Liver (tissue), 5 donors: ENCODE data around the gene DROSHA. TPM values are rescaled to one million over a fixed set of nuclear protein-coding genes. Genes with fewer than 3 reads are reported as not detected.

Experiments
- polyA plus RNA-seq, 2 donors: library from polyadenylated mRNA; stranded (reverse) in 1 of 2; unstranded in 1 of 2; fragments of 200-250 nt in 1 of 2; fragments of >200 nt in 1 of 2; fragmentation: Nextera tagmentation in 1 of 2; extraction: Ambion mirVana in 1 of 2; gene quantifications; one replicate each; pipeline versions ENCODE4 v1.2.1 to v1.2.3, GENCODE V29; 2013 to 2015
- small RNA-seq: library from RNA; depleted of rRNA; stranded (forward); fragments of <200 nt; gene quantifications from one replicate; pipeline ENCODE3, GENCODE V24; 2014
- total RNA-seq, 2 donors: library from RNA; depleted of rRNA; stranded (reverse); fragments of >200 nt; gene quantifications; one replicate each; pipeline ENCODE4 v1.2.3, GENCODE V29; 2014
- donor health status: healthy.
- donor health status: healthy.
- donor health status: healthy.

DROSHA gene
- total and polyA plus RNA-seq, 4 donors = 8.2 to 25.4 (median 15.4) TPM

Small RNA genes within 50 kb of the gene (small RNA-seq; reads per million reads assigned to genes)
- gene RF00019 = not detected

Other genes starting within 250 kb of the DROSHA start
- gene C5orf22, start 208 bp upstream of the DROSHA start, total RNA-seq = 10 to 100 TPM in 1 of 2 donors, 1 to 10 TPM in 1; 7.7 to 10.3 TPM
- 1 to 10 TPM; 4.6 to 6.4 TPM for gene C5orf22, start 208 bp upstream of the DROSHA start, polyA plus RNA-seq
- under 1 TPM; 0.42 to 0.67 TPM for gene PDZD2, start 107.0 kb upstream of the DROSHA start, total RNA-seq
- gene PDZD2, start 107.0 kb upstream of the DROSHA start, polyA plus RNA-seq = 1 to 10 TPM in 1 of 2 donors, under 1 TPM in 1; 0.27 to 1.1 TPM